GM21381 (cell line): ENCODE measurements around the gene BRSK2.
"Not testable (repeated sequence)": the region's sequence is repeated elsewhere in the genome, so short reads cannot be mapped to it uniquely, and the experiment has no call there.

Experiments
- ATAC-seq: cut with Tn5 transposase; IDR thresholded peaks from one replicate; pipeline ENCODE4 v1.9.1; 2021; ENCODE audit warnings: mild to moderate bottlenecking, moderate library complexity; ENCODE audit not compliant: unreplicated experiment

BRSK2 gene

GRCh38 chr11:1433568-1433967, 43.8 kb downstream of the BRSK2 start:
- ATAC-seq: no peak

GRCh38 chr11:1433977-1434640, 44.4 kb downstream of the BRSK2 start:
- no peak for ATAC-seq

GRCh38 chr11:1435479-1435819, 45.7 kb downstream of the BRSK2 start:
- ATAC-seq: not testable (repeated sequence)

- no peak for ATAC-seq
These were observed 46.2 kb downstream of the BRSK2 start for GRCh38 chr11:1435820-1436467.

- ATAC-seq: no peak
These were observed 46.8 kb downstream of the BRSK2 start for GRCh38 chr11:1436468-1437039.

GRCh38 chr11:1437500-1437899, 47.8 kb downstream of the BRSK2 start:
- no peak for ATAC-seq

GRCh38 chr11:1438261-1438966, 48.7 kb downstream of the BRSK2 start:
- no peak for ATAC-seq

- no peak for ATAC-seq
These were observed 49.2 kb downstream of the BRSK2 start for GRCh38 chr11:1438967-1439330.

GRCh38 chr11:1439341-1439740, 49.6 kb downstream of the BRSK2 start:
- ATAC-seq: no peak

- ATAC-seq: no peak
These were observed 50.3 kb downstream of the BRSK2 start for GRCh38 chr11:1440066-1440465.

- no peak for ATAC-seq
These were observed 50.8 kb downstream of the BRSK2 start for GRCh38 chr11:1440496-1440895.

GRCh38 chr11:1442163-1442562, 52.4 kb downstream of the BRSK2 start:
- ATAC-seq: no peak

GRCh38 chr11:1442807-1443366, 53.2 kb downstream of the BRSK2 start:
- no peak for ATAC-seq

GRCh38 chr11:1443737-1444136, 54.0 kb downstream of the BRSK2 start:
- no peak for ATAC-seq

- no peak for ATAC-seq
These were observed 54.6 kb downstream of the BRSK2 start for GRCh38 chr11:1444321-1444720.

GRCh38 chr11:1444823-1445422, 55.2 kb downstream of the BRSK2 start:
- ATAC-seq: no peak

GRCh38 chr11:1445741-1446445, 56.2 kb downstream of the BRSK2 start:
- ATAC-seq: no peak

GRCh38 chr11:1446623-1447022, 56.9 kb downstream of the BRSK2 start:
- no peak for ATAC-seq

GRCh38 chr11:1447845-1448825, 58.4 kb downstream of the BRSK2 start:
- no peak for ATAC-seq
